Stimulated activated CD4-positive, alpha-beta T cell treated with anti-CD3 and anti-CD28 coated beads, Interleukin-1b, Interleukin-23, amount 100 ng/mL, for 1 hour (primary cell): ENCODE data around the gene CCN6.
"Not testable (repeated sequence)": the region's sequence is repeated elsewhere in the genome, so short reads cannot be mapped to it uniquely, and the experiment has no call there.

ENCODE experiments used
- DNase-seq, 2 donors: peaks; one replicate each; pipeline ENCODE4 v3.0.0-alpha.2; 2020; ENCODE audit warnings: low read depth in 2 of 2

The CCN6 gene

GRCh38 chr6:112049996-112050395, 3.9 kb upstream of the CCN6 start:
- no peak for DNase-seq

- DNase-seq, result no peak
These were observed 3.5 kb upstream of the CCN6 start for GRCh38 chr6:112050429-112050828.

GRCh38 chr6:112051251-112051740, 2.6 kb upstream of the CCN6 start:
- DNase-seq, result not testable (repeated sequence)

GRCh38 chr6:112054555-112055190, 769 bp downstream of the CCN6 start:
- no peak for DNase-seq

- no peak for DNase-seq
These were observed 4.5 kb downstream of the CCN6 start for GRCh38 chr6:112058243-112059032.

GRCh38 chr6:112061605-112062004, 7.7 kb downstream of the CCN6 start:
- DNase-seq, result no peak

GRCh38 chr6:112062966-112063365, 9.1 kb downstream of the CCN6 start:
- no peak for DNase-seq

- no peak for DNase-seq
These were observed 11.6 kb downstream of the CCN6 start for GRCh38 chr6:112065426-112065986.

GRCh38 chr6:112066606-112067005, 12.7 kb downstream of the CCN6 start:
- DNase-seq, result no peak

GRCh38 chr6:112081569-112081968, 27.7 kb downstream of the CCN6 start:
- no peak for DNase-seq

GRCh38 chr6:112085286-112086065, 31.6 kb downstream of the CCN6 start:
- no peak for DNase-seq

GRCh38 chr6:112086744-112087135, 32.8 kb downstream of the CCN6 start:
- DNase-seq, result no peak

- DNase-seq, result peak; percentile 58 to 68
These were observed 33.4 kb downstream of the CCN6 start, which contains the start of the genes FAM229B and TUBE1 for GRCh38 chr6:112087136-112087911. Gene FAM229B (plus strand): TSS chr6:112087591. CDS start chr6:112099284, 11,693 bp downstream. Gene TUBE1 (minus strand): TSS chr6:112087482. CDS start chr6:112087434, 48 bp downstream.

- DNase-seq, result no peak
These were observed 34.0 kb downstream of the CCN6 start for GRCh38 chr6:112087916-112088315.

GRCh38 chr6:112096901-112097300, 43.0 kb downstream of the CCN6 start:
- no peak for DNase-seq

GRCh38 chr6:112100561-112100960, 46.7 kb downstream of the CCN6 start:
- DNase-seq, result no peak

- not testable (repeated sequence) for DNase-seq
These were observed 52.1 kb downstream of the CCN6 start for GRCh38 chr6:112106026-112106425.

GRCh38 chr6:112106562-112106961, 52.7 kb downstream of the CCN6 start:
- no peak for DNase-seq

GRCh38 chr6:112109262-112109661, 55.4 kb downstream of the CCN6 start:
- DNase-seq, result no peak

- no peak for DNase-seq
These were observed 59.5 kb downstream of the CCN6 start for GRCh38 chr6:112113431-112113830.

- DNase-seq, result no peak
These were observed 60.0 kb downstream of the CCN6 start for GRCh38 chr6:112113918-112114317.
